Osteocyte (in vitro differentiated cells): Measurements from ENCODE around the gene CNTNAP2. TPM values are rescaled to one million over a fixed set of nuclear protein-coding genes. Genes with fewer than 3 reads are reported as not detected.
"Not testable (repeated sequence)": the region's sequence is repeated elsewhere in the genome, so short reads cannot be mapped to it uniquely, and the experiment has no call there.

Experiments
- DNase-seq: peaks from one replicate; pipeline ENCODE4 v3.0.0; 2021; ENCODE audit warnings: mixed read lengths; ENCODE audit not compliant: unreplicated experiment; ENCODE audit errors: extremely low spot score
- H3K27ac Mint-ChIP-seq: one replicate; pipeline ENCODE4 v1.8.0; 2021; ENCODE audit warnings: mild to moderate bottlenecking, mixed read lengths; ENCODE audit not compliant: unreplicated experiment
- H3K27me3 Mint-ChIP-seq: one replicate; pipeline ENCODE4 v1.8.0; 2021; ENCODE audit warnings: mixed read lengths; ENCODE audit not compliant: unreplicated experiment
- H3K36me3 Mint-ChIP-seq: one replicate; pipeline ENCODE4 v1.8.0; 2021; ENCODE audit warnings: mixed read lengths; ENCODE audit not compliant: unreplicated experiment
- H3K4me1 Mint-ChIP-seq: one replicate; pipeline ENCODE4 v1.8.0; 2021; ENCODE audit warnings: mixed read lengths; ENCODE audit not compliant: unreplicated experiment
- H3K4me3 Mint-ChIP-seq: one replicate; pipeline ENCODE4 v1.8.0; 2021; ENCODE audit warnings: mild to moderate bottlenecking, moderate library complexity, mixed read lengths; ENCODE audit not compliant: unreplicated experiment
- H3K9me3 Mint-ChIP-seq: one replicate; pipeline ENCODE4 v1.8.0; 2021; ENCODE audit warnings: mixed read lengths; ENCODE audit not compliant: unreplicated experiment
- total RNA-seq: library from RNA; stranded (reverse); gene quantifications from 2 replicates; pipeline ENCODE4 v1.2.1, GENCODE V29; 2021
- TF ChIP-seq, protein P1 (sequence below): fragments of 200-600 bp; sonication (generic); IDR thresholded peaks from 2 replicates; pipeline ENCODE4 v1.5.0; 2021; ENCODE audit warnings: antibody characterized with exemption, mild to moderate bottlenecking, moderate library complexity

The CNTNAP2 gene
- total RNA-seq, 1 donor from 2014 or later, result 1.4 TPM

DNA sequence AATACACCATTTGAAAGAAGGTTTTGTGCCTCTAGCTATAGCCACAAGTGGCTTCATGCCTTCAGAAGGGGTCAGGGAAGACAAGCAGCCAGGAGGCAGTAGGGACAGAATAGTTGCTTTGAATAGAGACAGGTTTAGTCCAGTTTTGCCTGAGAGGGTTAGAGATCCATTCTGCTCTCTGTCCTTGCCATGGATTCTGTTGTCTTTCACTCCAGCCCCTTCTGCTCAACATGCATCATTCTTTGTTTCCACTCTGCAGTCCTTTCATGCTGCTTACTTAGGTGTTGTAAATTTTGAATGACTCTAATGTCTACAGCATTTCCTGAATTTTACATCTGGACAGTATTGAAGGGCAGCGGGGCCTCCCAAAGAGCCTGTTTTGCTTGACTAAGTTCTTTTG, 60.3 kb downstream of the CNTNAP2 start:
- no peaks in the 10 kb centered on the region for H3K27me3 Mint-ChIP-seq
- H3K4me3 Mint-ChIP-seq, result no peak overlapping the region
- H3K9me3 Mint-ChIP-seq, result peaks cover 14% of the 10 kb centered on the region
- no peak for DNase-seq
- H3K4me1 Mint-ChIP-seq, result no peaks in the 10 kb centered on the region
- H3K27ac Mint-ChIP-seq, result no peak overlapping the region
- no peaks in the 10 kb centered on the region for H3K36me3 Mint-ChIP-seq
- TF ChIP-seq, protein P1, sequence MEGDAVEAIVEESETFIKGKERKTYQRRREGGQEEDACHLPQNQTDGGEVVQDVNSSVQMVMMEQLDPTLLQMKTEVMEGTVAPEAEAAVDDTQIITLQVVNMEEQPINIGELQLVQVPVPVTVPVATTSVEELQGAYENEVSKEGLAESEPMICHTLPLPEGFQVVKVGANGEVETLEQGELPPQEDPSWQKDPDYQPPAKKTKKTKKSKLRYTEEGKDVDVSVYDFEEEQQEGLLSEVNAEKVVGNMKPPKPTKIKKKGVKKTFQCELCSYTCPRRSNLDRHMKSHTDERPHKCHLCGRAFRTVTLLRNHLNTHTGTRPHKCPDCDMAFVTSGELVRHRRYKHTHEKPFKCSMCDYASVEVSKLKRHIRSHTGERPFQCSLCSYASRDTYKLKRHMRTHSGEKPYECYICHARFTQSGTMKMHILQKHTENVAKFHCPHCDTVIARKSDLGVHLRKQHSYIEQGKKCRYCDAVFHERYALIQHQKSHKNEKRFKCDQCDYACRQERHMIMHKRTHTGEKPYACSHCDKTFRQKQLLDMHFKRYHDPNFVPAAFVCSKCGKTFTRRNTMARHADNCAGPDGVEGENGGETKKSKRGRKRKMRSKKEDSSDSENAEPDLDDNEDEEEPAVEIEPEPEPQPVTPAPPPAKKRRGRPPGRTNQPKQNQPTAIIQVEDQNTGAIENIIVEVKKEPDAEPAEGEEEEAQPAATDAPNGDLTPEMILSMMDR, result no peak

DNA sequence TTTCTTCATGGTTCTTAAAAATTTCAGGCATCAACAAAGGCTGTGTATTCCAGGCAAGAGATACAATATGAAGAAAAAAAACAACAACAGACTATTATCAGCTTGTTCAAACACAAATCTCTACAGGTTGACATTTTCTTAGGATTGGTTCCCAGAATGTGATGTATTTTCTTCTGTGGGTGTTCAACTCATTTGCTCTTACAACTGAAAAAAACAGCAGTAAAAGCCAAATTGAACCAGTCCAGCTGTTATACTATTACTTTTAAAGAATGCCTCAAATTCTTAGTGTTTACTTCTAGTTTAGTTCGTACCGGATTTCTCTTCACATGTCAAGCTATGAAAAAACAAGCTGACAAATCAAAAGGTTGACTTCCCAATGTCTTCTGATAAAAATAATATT, 60.7 kb downstream of the CNTNAP2 start:
- Mint-ChIP-seq H3K4me1 (no peaks in the 10 kb centered on the region), H3K27ac (no peak overlapping the region), H3K36me3 (no peaks in the 10 kb centered on the region), H3K27me3 (no peaks in the 10 kb centered on the region), H3K4me3 (no peak overlapping the region), H3K9me3 (peaks cover 14% of the 10 kb centered on the region)
- DNase-seq, result no peak
- TF ChIP-seq, protein P1, result no peak

DNA sequence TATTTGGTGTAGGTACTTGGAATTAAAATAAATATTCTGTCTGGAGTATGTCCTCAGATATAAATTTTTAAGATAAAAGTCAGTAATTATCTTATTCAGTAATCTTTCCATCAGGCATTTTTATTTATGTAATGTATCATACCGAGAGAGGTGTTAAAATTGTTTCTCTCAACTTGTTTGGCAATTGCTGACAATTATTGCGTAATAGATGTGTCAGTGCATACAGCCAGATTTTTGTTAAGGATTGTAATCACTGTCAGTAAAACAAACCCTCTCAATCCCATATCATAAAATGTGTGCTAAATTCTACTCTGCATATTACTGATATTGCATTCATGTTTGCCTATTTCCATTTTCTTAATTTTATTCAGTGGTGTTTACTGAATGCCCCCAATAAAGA, 69.2 kb downstream of the CNTNAP2 start:
- Mint-ChIP-seq H3K4me1 (no peaks in the 10 kb centered on the region), H3K4me3 (no peak overlapping the region), H3K9me3 (peaks cover 50% of the 10 kb centered on the region), H3K27me3 (no peaks in the 10 kb centered on the region), H3K36me3 (no peaks in the 10 kb centered on the region), H3K27ac (no peak overlapping the region)
- TF ChIP-seq, protein P1, result no peak
- DNase-seq, result no peak

DNA sequence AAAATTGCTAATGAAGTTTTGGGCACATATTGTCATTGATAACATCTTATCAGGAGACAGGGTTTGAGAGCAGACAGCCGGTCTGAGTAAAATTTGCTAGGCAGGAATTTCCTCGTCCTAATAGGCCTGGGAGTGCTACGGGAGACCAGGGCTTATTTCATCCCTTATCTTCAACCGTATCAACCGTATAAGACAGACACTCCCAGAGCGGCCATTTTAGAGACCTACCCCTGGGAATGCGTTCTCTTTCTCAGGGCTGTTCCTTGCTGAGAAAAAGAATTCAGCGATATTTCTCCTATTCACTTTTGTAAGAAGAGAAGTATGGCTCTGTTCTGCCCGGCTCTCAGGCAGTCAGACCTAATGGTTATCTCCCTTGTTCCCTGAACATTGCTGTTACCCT, 74.8 kb downstream of the CNTNAP2 start:
- H3K36me3 Mint-ChIP-seq, H3K27me3 Mint-ChIP-seq, H3K27ac Mint-ChIP-seq, H3K4me1 Mint-ChIP-seq, H3K4me3 Mint-ChIP-seq, DNase-seq: not testable (repeated sequence)
- H3K9me3 Mint-ChIP-seq, result peaks cover 50% of the 10 kb centered on the region

DNA sequence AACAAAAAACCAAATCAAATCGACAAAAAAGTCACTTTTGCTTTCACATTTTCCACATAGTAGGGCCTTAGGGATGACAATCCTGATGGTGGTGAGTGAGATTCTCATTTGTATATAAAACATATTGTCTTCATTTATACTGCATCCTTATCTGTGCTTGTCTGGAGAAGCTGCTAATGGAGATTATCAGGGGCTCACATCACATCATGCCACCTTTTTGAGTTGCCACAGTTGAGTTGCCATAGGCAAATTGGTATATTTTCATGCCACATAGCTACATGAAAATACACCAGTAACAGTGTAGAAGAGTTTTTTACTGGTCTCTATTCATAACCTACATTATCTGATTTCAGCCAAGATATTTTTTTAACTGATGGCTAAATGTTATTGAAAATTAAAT, 85.3 kb downstream of the CNTNAP2 start:
- H3K27ac Mint-ChIP-seq, result no peak overlapping the region
- DNase-seq, result no peak
- H3K4me3 Mint-ChIP-seq, result no peak overlapping the region
- no peaks in the 10 kb centered on the region for H3K36me3 Mint-ChIP-seq
- TF ChIP-seq, protein P1, result no peak
- H3K4me1 Mint-ChIP-seq, result no peaks in the 10 kb centered on the region
- H3K27me3 Mint-ChIP-seq, result no peaks in the 10 kb centered on the region
- peaks cover 22% of the 10 kb centered on the region for H3K9me3 Mint-ChIP-seq

DNA sequence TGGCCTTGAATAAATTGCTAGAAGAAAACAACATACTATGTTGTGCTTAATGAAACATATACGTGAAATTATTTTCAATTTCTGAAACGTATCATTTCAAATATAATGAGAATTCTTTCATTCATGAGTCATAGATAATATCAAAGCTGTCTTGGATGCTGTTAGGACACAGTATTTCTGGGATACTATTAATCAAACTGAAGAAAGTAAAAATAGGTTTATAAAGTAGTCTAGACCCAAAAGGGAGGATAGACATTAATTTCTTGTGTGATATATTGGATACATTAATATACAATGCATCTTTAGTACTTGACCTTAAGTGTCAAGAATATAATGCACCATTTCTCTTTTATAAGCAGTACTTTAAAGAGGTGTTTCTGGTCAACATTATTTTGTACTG, 89.7 kb downstream of the CNTNAP2 start:
- H3K9me3 Mint-ChIP-seq, result peaks cover 3% of the 10 kb centered on the region
- no peaks in the 10 kb centered on the region for H3K27me3 Mint-ChIP-seq
- H3K27ac Mint-ChIP-seq, result no peak overlapping the region
- no peaks in the 10 kb centered on the region for H3K4me1 Mint-ChIP-seq
- no peaks in the 10 kb centered on the region for H3K36me3 Mint-ChIP-seq
- DNase-seq, result no peak
- no peak overlapping the region for H3K4me3 Mint-ChIP-seq
- TF ChIP-seq, protein P1, result no peak
